Fibroblast of the aortic adventitia (primary cell): ENCODE measurements around the gene RNF128. TPM values are rescaled to one million over a fixed set of nuclear protein-coding genes. Genes with fewer than 3 reads are reported as not detected.

Experiments used
- DNase-seq: peaks from one replicate; pipeline ENCODE4 v3.0.0-alpha.2; 2010; ENCODE audit warnings: low read depth
- H3K4me3 ChIP-seq: 2 replicates; pipeline ENCODE4 v1.5.1; 2011; ENCODE audit warnings: low read depth, mild to moderate bottlenecking, control low read depth, low read length, moderate library complexity
- CTCF ChIP-seq: IDR thresholded peaks from 2 replicates; pipeline ENCODE4 v1.5.1; 2011; ENCODE audit warnings: mild to moderate bottlenecking, low read length, control low read depth, inconsistent platforms; ENCODE audit not compliant: insufficient read depth
- total RNA-seq: library from RNA; depleted of rRNA; stranded (reverse); fragments of >200 nt; gene quantifications from 2 replicates; pipeline ENCODE4 v1.2.3, GENCODE V29; 2012; ENCODE audit warnings: low replicate concordance

RNF128 gene
- total RNA-seq, 1 donor, result 12.6 TPM

- DNase-seq, result no peak
- no peak overlapping the region for H3K4me3 ChIP-seq
- no peak for TF ChIP-seq CTCF
Measured at GRCh38 chrX:106718709-106719108, 7.8 kb upstream of the RNF128 start.

GRCh38 chrX:106725931-106726330 lies 570 bp upstream of the RNF128 start:
- no peak for DNase-seq
- TF ChIP-seq CTCF, result no peak

GRCh38 chrX:106728337-106728736 lies 1.8 kb downstream of the RNF128 start:
- DNase-seq, result peak; percentile 25
- H3K4me3 ChIP-seq, result no peak overlapping the region
- TF ChIP-seq CTCF, result no peak

More at GRCh38 chrX:106725931-106726330, 570 bp upstream of the RNF128 start:
- peak overlapping the region; percentile 75 for H3K4me3 ChIP-seq

- DNase-seq, result no peak
- no peak overlapping the region for H3K4me3 ChIP-seq
- no peak for TF ChIP-seq CTCF
Measured at GRCh38 chrX:106730401-106730800, 3.9 kb downstream of the RNF128 start.

GRCh38 chrX:106731590-106731989 lies 5.1 kb downstream of the RNF128 start:
- TF ChIP-seq CTCF, result no peak

GRCh38 chrX:106734827-106735226 lies 8.3 kb downstream of the RNF128 start:
- no peak for DNase-seq
- TF ChIP-seq CTCF, result no peak
- no peak overlapping the region for H3K4me3 ChIP-seq

More at GRCh38 chrX:106731590-106731989, 5.1 kb downstream of the RNF128 start:
- DNase-seq, result no peak
- no peak overlapping the region for H3K4me3 ChIP-seq

GRCh38 chrX:106740193-106740780 lies 13.8 kb downstream of the RNF128 start:
- no peak for DNase-seq
- H3K4me3 ChIP-seq, result no peak overlapping the region
- TF ChIP-seq CTCF, result no peak
